NCI-H2227 (cell line): ENCODE results near the gene PTGES2.
"Not testable (repeated sequence)": the region's sequence is repeated elsewhere in the genome, so short reads cannot be mapped to it uniquely, and the experiment has no call there.

Source experiments
- DNase-seq: peaks from one replicate; lab custom pipeline; 2025; ENCODE audit not compliant: unreplicated experiment; lab: John Stamatoyannopoulos, UW

PTGES2 gene

GRCh38 chr9:128089299-128089698 is 38.2 kb downstream of the PTGES2 start:
- DNase-seq: no peak

- no peak for DNase-seq
Observed at GRCh38 chr9:128088253-128088945, 39.1 kb downstream of the PTGES2 start.

GRCh38 chr9:128087262-128087661 is 40.3 kb downstream of the PTGES2 start:
- DNase-seq: no peak

DNA sequence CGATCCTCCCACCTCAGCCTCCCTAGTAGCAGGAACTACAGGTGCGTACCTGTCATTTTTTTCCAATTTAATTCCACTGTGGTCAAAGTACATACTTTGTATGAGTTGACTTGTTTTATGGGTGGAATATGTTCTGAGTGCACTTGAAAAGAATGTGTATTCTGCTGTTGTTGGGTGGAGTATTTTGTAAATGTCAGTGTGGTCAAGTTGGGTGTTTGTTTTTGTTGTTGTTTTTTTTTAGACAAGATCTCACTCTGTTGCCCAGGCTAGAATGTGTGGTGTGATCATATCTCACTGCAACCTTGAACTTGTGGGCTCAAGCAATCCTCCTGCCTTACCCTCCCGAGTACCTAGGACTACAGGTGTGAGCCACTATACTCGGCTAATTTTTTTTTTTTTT is 41.6 kb downstream of the PTGES2 start:
- no peak for DNase-seq

DNA sequence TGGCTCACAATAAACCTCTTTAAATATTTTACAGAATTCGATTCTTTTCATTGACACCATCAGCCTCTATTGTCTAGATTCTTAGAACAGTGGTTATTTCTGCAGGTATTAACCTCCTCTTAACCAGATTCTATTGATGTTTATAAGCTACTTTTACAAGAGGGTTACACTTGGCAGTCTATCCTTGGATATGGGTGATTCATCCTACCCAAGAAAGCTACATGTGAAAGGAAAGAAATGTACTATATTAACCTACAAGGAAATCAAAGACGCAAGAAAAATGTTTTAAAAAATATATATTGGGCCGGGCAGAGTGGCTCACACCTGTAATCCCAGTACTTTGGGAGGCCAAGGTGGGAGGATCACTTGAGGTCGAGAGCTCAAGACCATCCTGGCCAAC is 42.8 kb downstream of the PTGES2 start:
- DNase-seq: no peak

DNA sequence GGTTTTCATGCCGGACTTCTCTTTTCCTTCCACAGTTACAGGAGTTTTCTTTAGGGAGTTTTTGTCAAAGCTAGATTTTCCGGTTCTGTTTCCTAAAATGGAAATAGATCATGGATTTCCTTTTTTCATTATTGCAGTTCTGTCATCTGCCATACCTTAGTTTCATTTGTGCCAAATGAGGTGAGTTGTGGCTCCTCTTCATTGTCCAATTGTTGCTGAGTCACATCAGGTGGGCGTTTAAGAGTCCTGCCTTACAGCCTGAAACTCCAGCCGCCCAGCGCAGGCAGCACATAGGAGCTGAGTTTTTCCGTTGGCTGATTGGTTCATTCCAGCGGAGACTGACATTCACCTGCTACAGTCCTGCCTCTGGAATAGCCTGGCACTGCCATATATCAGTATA is 45.4 kb downstream of the PTGES2 start:
- DNase-seq: peak; percentile 50

DNA sequence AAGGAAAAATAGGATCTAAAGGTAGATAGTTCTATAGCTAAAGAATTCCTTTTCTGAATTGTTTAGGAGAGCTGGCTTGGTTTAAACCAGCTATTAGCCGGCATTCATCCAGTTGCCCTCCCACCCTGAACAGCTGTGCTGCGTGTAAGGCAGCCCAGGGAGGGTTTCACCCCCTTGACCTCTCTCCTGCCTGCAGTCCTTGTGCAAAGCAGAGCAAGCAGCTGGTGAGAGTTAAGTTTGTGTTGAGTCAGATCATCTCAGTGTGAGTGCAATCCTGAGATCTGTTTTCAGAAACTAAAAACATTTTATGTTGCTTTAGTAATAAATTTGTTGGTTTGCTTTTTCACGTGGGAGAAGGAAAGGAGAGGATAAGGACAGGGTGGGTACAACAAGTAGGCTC is 46.5 kb downstream of the PTGES2 start:
- peak; percentile 78 for DNase-seq

- DNase-seq: no peak
Observed at GRCh38 chr9:128080206-128080605, 47.3 kb downstream of the PTGES2 start.

DNA sequence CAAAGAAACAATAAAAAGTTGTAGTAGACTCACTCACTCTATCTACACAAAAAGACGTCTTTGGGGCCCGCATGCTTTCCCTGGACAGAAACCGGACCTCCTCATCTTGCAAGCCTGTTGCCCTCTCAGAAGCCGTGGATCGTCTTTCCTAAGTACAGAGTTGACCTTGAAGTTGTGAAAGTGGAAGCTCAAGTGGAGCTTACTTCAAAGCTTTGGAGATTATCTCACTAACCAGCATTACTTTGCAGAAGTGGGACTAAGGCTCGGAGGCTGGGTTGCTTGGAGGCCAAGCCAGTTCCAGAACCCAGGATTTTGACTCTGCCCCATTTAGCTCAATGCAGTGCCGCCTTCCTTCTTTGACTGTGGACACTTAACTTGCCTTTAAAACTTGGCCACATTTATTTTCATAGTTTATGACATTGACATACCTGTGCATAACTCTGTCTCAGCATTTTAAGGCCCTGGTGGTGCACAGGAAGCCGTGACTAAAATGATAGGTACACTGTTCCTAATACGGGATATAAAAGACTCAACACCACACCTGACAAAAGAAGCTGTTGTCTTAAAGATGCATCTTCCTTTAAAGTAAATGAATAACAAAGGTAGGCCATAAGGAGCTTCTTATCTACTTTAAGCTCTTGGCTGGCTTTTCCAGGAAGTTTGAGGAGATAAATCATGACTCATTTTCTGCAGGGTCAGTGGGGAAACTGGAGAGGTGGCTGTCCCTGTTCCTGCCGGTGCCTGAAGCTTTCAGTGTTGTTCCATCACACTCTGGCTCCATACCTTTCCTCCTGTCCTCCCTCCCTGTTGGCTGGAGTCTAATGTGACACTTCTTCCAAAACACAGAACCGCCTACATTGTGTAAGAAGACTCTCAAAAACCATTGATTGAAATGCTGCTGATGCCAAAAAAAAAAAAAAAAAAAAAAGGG is 48.8 kb downstream of the PTGES2 start:
- DNase-seq: no peak

DNA sequence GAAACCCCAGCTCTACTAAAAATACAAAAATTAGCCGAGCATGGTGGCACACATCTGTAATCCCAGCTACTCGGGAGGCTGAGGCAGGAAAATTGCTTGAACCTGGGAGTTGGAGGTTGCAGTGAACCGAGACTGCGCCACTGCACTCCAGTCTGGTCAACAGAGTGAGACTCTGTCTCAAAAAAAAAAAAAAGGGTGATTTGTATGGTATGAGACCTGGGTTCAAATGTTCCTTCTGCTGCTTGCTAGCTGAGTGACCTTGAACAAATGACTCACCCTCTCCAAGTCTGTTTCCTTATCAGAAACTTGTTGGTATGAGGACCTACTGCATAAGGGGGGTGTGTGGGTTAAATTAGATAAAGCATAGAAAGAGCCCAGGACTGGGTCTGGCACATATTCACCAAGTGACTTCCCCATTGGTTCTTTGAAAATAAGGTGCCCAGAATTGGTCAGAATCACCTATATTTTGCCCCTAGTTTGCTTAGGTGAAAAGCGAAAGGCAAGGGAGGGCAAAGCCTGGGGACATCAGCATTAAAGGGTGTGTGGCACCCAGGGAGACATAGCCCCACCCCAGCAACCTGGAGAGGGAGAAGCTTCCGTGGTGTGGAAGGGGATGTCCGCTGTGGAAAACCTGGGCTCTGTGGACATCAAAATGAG is 49.6 kb downstream of the PTGES2 start:
- no peak for DNase-seq

- DNase-seq: no peak
Observed at GRCh38 chr9:128073253-128073886, 54.2 kb downstream of the PTGES2 start.

DNA sequence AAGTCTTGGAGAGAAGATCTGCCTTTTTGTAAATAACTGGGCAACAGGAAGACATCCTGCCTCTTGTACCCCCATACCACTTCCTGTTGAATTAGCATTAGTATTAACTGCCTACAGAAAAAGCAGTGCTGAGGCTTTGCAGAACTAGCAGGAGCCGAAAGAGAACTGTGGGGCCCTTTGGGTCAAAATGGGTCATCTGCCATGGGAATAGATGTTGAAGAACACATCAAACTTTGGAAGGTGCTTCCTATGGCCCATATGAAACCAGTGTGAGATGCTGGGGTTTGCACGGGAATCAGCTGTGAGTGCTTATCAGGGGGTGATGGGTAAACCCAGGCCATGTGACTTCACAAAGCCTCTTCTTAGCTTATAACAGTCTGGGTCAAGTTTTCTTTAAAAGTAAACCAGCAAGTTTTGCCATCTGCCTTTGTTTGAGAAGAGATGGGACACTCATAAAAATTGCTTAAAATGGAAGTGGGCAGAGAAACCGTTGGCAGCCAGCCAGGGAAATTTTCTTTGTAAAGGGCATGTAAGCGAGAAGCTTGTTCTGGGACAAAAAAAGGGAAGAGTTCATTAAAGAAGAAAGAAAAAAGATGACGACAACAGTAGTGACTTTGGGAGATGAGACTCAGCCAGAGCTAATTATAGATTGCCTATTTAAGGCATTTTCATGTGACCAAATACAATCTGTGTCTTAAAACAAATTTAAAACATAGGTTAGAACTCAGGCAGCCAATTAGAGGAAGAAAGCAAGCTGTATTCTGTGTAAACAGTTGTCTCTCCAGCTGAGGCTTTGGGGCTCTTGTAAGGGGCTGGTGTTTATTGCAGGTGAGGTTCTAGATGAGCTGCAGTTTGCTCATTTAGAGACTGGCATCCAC is 55.1 kb downstream of the PTGES2 start:
- peak; percentile 75 for DNase-seq

DNA sequence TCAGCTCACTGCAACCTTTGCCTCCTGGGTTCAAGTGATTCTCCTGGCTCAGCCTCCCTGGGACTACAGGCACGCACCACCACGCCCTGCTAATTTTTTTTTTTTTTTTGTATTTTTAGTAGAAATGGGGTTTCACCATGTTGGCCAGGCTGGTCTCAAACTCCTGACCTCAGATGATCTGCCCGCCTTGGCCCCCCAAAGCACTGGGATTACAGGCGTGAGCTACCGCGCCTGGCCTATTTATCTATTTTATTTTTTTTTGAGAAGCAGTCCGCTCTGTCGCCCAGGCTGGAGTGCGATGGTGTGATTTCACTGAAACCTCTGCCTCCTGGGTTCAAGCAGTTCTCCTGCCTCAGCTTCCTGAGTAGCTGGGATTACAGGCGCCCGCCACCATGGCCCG is 56.1 kb downstream of the PTGES2 start:
- DNase-seq: not testable (repeated sequence)

GRCh38 chr9:128070874-128071273 is 56.7 kb downstream of the PTGES2 start:
- no peak for DNase-seq
